AG04450 (cell line): ENCODE measurements around the gene PLD6. TPM values are rescaled to one million over a fixed set of nuclear protein-coding genes. Genes with fewer than 3 reads are reported as not detected.

Source experiments
- CTCF ChIA-PET: fragments of 300-600, 350-600 bp; formaldehyde crosslinking; extraction: SDS; loops from one replicate; lab custom pipeline; 2022; ENCODE audit warnings: antibody characterized with exemption, inconsistent platforms; lab: Charles Lee
- POLR2A ChIA-PET: fragments of 350-600 bp; formaldehyde crosslinking; extraction: SDS; loops from one replicate; lab custom pipeline; 2021; ENCODE audit warnings: antibody characterized with exemption, inconsistent platforms; lab: Yijun Ruan, JAX
- DNase-seq: peaks from one replicate; pipeline ENCODE4 v3.0.0-alpha.2; 2011; ENCODE audit warnings: low read depth, low spot score
- H3K27ac ChIP-seq: one replicate; pipeline ENCODE4 v1.5.1; 2012; ENCODE audit warnings: low read depth, low read length, control low read depth
- H3K27me3 ChIP-seq: one replicate; pipeline ENCODE4 v1.6.0; 2012; ENCODE audit warnings: low read length; ENCODE audit not compliant: control insufficient read depth, insufficient read depth
- H3K4me3 ChIP-seq: 2 replicates; pipeline ENCODE4 v1.5.1; 2011; ENCODE audit warnings: mild to moderate bottlenecking, low read depth, low read length, control low read depth
- H3K9me3 ChIP-seq: 2 replicates; pipeline ENCODE4 v1.5.1; 2012; ENCODE audit warnings: low read length; ENCODE audit not compliant: control insufficient read depth, insufficient read depth
- polyA plus RNA-seq: library from polyadenylated mRNA; depleted of rRNA; stranded (reverse); fragments of >200 nt; gene quantifications from 2 replicates; pipeline ENCODE4 v1.2.3, GENCODE V29; 2011
- TF ChIP-seq, protein P1 (sequence below): IDR thresholded peaks from 2 replicates; pipeline ENCODE4 v1.5.1; 2011; ENCODE audit warnings: low read depth, low read length, control low read depth, inconsistent platforms

Gene PLD6
- polyA plus RNA-seq, 1 experiment, result 1.6 TPM

DNA sequence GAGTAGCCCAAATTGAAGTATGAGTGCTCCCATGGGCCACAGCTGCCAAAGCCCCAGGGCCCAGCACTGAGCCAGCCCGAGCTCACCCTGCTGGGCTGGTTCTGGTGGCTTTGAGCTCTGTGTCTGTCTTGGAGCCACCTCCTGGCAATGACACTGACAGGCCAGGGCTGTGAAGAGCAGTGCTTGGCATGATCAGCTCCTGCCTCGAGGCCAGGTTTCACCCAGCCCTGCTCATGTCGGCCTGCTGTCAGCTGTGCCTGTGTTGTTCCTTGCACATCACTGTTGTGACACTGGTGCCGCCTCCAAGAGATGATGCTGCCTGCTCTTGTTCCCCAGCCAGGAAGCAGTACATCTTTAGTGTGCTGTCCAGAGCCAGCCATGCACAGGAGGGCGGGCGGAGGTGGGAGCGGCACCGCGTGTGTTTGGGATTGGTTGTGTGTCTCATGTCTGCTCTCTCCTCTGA is 26.0 kb downstream of the PLD6 start:
- Histone ChIP-seq H3K4me3 (no peak overlapping the region), H3K27me3 (no peaks in the 10 kb centered on the region), H3K9me3 (no peaks in the 10 kb centered on the region; the same call in 1 of the 2 replicates), H3K27ac (no peak overlapping the region)
- no peak for DNase-seq
- CTCF ChIA-PET, result no interaction called here
- TF ChIP-seq, protein P1, sequence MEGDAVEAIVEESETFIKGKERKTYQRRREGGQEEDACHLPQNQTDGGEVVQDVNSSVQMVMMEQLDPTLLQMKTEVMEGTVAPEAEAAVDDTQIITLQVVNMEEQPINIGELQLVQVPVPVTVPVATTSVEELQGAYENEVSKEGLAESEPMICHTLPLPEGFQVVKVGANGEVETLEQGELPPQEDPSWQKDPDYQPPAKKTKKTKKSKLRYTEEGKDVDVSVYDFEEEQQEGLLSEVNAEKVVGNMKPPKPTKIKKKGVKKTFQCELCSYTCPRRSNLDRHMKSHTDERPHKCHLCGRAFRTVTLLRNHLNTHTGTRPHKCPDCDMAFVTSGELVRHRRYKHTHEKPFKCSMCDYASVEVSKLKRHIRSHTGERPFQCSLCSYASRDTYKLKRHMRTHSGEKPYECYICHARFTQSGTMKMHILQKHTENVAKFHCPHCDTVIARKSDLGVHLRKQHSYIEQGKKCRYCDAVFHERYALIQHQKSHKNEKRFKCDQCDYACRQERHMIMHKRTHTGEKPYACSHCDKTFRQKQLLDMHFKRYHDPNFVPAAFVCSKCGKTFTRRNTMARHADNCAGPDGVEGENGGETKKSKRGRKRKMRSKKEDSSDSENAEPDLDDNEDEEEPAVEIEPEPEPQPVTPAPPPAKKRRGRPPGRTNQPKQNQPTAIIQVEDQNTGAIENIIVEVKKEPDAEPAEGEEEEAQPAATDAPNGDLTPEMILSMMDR, result no peak
- POLR2A ChIA-PET, result interaction anchor here (0.5 kb wide), 1 partner anchor 17 kb away, joined by 4 read pairs; no protein-coding TSS in a partner anchor

DNA sequence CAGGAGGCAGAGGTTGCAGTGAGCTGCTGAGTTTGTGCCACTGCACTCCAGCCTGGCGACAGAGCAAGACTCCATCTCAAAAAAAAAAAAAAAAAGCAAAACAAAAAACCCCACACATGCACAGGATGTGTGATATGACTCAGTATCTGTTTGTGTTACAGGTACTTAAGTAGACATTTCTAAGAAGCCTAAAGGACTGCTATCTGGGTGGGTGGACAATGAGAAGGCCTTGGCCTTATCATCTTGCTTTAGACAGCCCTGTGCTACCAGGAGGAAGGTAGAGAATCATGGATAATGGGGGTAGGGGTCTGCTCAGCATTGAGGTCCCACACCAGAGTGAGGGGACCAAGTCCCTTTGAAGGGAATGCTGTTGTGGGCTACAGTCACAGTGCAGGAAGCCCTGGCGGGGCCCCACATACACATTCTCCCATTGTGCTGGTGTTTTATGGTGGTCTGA is 26.7 kb downstream of the PLD6 start:
- Histone ChIP-seq H3K9me3 (no peaks in the 10 kb centered on the region; the same call in 1 of the 2 replicates), H3K27me3 (no peaks in the 10 kb centered on the region), H3K4me3 (no peak overlapping the region), H3K27ac (no peak overlapping the region)
- POLR2A ChIA-PET, result interaction anchor here (0.5 kb wide), 1 partner anchor 16 kb away, joined by 4 read pairs; no protein-coding TSS in a partner anchor
- DNase-seq, result no peak
- CTCF ChIA-PET, result no interaction called here
- TF ChIP-seq, protein P1, result no peak

DNA sequence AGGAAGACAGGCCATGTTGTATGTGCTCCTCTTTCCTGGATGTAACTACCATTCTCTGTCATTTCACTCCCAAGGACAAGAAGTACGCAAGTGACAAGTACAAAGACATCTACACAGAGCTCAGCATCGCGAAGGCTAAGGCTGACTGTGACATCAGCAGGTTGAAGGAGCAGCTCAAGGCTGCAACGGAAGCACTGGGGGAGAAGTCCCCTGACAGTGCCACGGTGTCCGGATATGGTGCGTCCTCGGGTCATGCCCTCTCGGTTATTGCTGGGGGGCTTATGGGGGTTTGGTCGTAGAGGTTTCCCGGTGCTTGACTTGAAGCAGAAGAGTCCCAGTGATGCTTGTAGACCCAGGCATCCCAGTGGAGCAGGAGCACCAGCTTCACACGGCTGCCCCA is 29.0 kb downstream of the PLD6 start:
- TF ChIP-seq, protein P1, result no peak
- Histone ChIP-seq H3K9me3 (no peaks in the 10 kb centered on the region; the same call in 1 of the 2 replicates), H3K4me3 (no peak overlapping the region), H3K27ac (no peak overlapping the region), H3K27me3 (no peaks in the 10 kb centered on the region)
- DNase-seq, result no peak
- POLR2A ChIA-PET, result interaction anchor here (0.7 to 1.5 kb wide), 2 partner anchors 15 to 42 kb away, joined by 3 to 4 read pairs; no protein-coding TSS in a partner anchor
- CTCF ChIA-PET, result no interaction called here

DNA sequence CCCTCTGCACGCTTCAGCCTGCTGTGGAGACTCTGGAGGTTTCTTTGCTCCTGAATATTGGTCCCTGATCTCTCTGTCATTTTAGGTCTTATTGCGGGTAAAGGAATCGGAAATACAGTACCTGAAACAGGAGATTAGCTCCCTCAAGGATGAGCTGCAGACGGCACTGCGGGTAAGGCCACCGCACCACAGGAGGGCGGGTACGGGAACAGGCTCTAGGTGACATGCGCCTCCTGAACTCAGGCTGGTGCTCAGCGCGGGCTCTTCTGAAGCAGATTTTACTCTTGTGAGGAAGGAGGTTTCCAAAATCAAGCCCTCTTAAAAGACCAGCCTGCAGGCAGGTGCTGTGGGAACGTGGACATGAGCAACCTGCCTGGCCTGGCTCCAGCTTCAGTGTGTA is 29.8 kb downstream of the PLD6 start:
- DNase-seq, result no peak
- Histone ChIP-seq H3K27me3 (no peaks in the 10 kb centered on the region), H3K4me3 (no peak overlapping the region), H3K27ac (no peak overlapping the region), H3K9me3 (no peaks in the 10 kb centered on the region; the same call in 1 of the 2 replicates)
- TF ChIP-seq, protein P1, result no peak
- CTCF ChIA-PET, result no interaction called here
- POLR2A ChIA-PET, result no interaction called here

DNA sequence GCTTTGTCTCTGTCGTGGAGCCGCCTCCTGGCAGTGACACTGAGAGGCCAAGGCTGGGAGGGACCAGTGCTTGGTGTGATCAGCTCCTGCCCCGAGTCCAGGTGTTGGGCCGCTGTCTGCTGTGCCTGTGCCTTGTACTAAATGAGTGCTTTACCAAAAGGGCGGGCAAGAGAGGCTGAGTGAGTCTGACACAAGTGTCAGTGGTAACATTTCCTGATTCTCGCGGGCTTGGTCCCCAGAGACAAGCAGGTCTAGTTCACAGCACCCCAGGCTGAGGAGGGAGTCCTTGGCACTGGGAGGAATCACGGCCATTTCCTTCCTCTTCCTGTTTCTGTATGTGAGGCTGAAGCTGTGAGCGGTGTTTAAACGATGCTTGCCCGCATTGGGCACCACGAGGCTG is 30.2 kb downstream of the PLD6 start:
- POLR2A ChIA-PET, result no interaction called here
- DNase-seq, result no peak
- Histone ChIP-seq H3K4me3 (no peak overlapping the region), H3K27me3 (no peaks in the 10 kb centered on the region), H3K9me3 (no peaks in the 10 kb centered on the region; the same call in 1 of the 2 replicates), H3K27ac (no peak overlapping the region)
- CTCF ChIA-PET, result no interaction called here
- TF ChIP-seq, protein P1, result no peak
